Measurements from ENCODE around the gene FHOD3. TPM values are rescaled to one million over a fixed set of nuclear protein-coding genes. Genes with fewer than 3 reads are reported as not detected.

FHOD3 gene
- total RNA-seq, 1 experiment from 2014 or later: 5.0 TPM

GRCh38 chr18:36673452-36673851, 375.9 kb downstream of the FHOD3 start:
- H3K4me3 Mint-ChIP-seq (ENCODE audit: unreplicated experiment): peak overlapping the region; percentile 69
- ChIA-PET CTCF (interaction anchor here (3.1 kb wide), 1 partner anchor 14 kb away, joined by 26 read pairs; no protein-coding TSS in a partner anchor), POLR2A (interaction anchor here (2.2 kb wide), 1 partner anchor 14 kb away, joined by 8 read pairs; no protein-coding TSS in a partner anchor)
- H3K9me3 Mint-ChIP-seq (ENCODE audit: unreplicated experiment): no peaks in the 10 kb centered on the region
- no peaks in the 10 kb centered on the region for H3K27me3 Mint-ChIP-seq (ENCODE audit: insufficient read depth, unreplicated experiment)
- no peak for DNase-seq (ENCODE audit: unreplicated experiment)
- H3K36me3 Mint-ChIP-seq (ENCODE audit: insufficient read depth, unreplicated experiment): no peaks in the 10 kb centered on the region
- peak overlapping the region; percentile 85 for H3K27ac Mint-ChIP-seq (ENCODE audit: low read depth, unreplicated experiment)
- no TSS peak for BruUV-seq (replicated peaks)
- H3K4me1 Mint-ChIP-seq (ENCODE audit: insufficient read depth, unreplicated experiment): peaks cover 28% of the 10 kb centered on the region
- intact Hi-C loops (cut with micrococcal nuclease): no loop called here
- TF ChIP-seq CTCF (IDR thresholded peaks at IDR 0.05; ENCODE audit: unreplicated experiment): no peak

GRCh38 chr18:36675076-36675475, 377.6 kb downstream of the FHOD3 start:
- H3K9me3 Mint-ChIP-seq (ENCODE audit: unreplicated experiment): no peaks in the 10 kb centered on the region
- H3K36me3 Mint-ChIP-seq (ENCODE audit: insufficient read depth, unreplicated experiment): no peaks in the 10 kb centered on the region
- ChIA-PET CTCF (interaction anchor here (0.6 to 3.1 kb wide), 4 partner anchors 13 to 104 kb away, joined by 3 to 26 read pairs (median 4); no protein-coding TSS in a partner anchor), POLR2A (no interaction called here)
- no peak for TF ChIP-seq CTCF (IDR thresholded peaks at IDR 0.05; ENCODE audit: unreplicated experiment)
- BruUV-seq (replicated peaks): no TSS peak
- H3K4me3 Mint-ChIP-seq (ENCODE audit: unreplicated experiment): no peak overlapping the region
- intact Hi-C loops (cut with micrococcal nuclease): no loop called here
- H3K4me1 Mint-ChIP-seq (ENCODE audit: insufficient read depth, unreplicated experiment): peaks cover 28% of the 10 kb centered on the region
- no peak overlapping the region for H3K27ac Mint-ChIP-seq (ENCODE audit: low read depth, unreplicated experiment)
- no peak for DNase-seq (ENCODE audit: unreplicated experiment)
- no peaks in the 10 kb centered on the region for H3K27me3 Mint-ChIP-seq (ENCODE audit: insufficient read depth, unreplicated experiment)

- no peaks in the 10 kb centered on the region for H3K36me3 Mint-ChIP-seq (ENCODE audit: insufficient read depth, unreplicated experiment)
- intact Hi-C loops (cut with micrococcal nuclease): no loop called here
- no peaks in the 10 kb centered on the region for H3K27me3 Mint-ChIP-seq (ENCODE audit: insufficient read depth, unreplicated experiment)
- H3K9me3 Mint-ChIP-seq (ENCODE audit: unreplicated experiment): no peaks in the 10 kb centered on the region
- no peak overlapping the region for H3K4me3 Mint-ChIP-seq (ENCODE audit: unreplicated experiment)
- peaks cover 28% of the 10 kb centered on the region for H3K4me1 Mint-ChIP-seq (ENCODE audit: insufficient read depth, unreplicated experiment)
- CTCF ChIA-PET: interaction anchor here (0.6 to 3.1 kb wide), 3 partner anchors 12 to 363 kb away, joined by 3 to 26 read pairs (median 4); no protein-coding TSS in a partner anchor
- BruUV-seq (replicated peaks): no TSS peak
- TF ChIP-seq CTCF (IDR thresholded peaks at IDR 0.05; ENCODE audit: unreplicated experiment): no peak
- no peak overlapping the region for H3K27ac Mint-ChIP-seq (ENCODE audit: low read depth, unreplicated experiment)
- DNase-seq (ENCODE audit: unreplicated experiment): no peak
- POLR2A ChIA-PET: no interaction called here
These were observed 378.0 kb downstream of the FHOD3 start for GRCh38 chr18:36675542-36675941.

GRCh38 chr18:36676629-36677028, 379.1 kb downstream of the FHOD3 start:
- no peak overlapping the region for H3K27ac Mint-ChIP-seq (ENCODE audit: low read depth, unreplicated experiment)
- H3K4me3 Mint-ChIP-seq (ENCODE audit: unreplicated experiment): no peak overlapping the region

More at GRCh38 chr18:36676629-36677028, 379.1 kb downstream of the FHOD3 start:
- no TSS peak for BruUV-seq (replicated peaks)
- no peaks in the 10 kb centered on the region for H3K9me3 Mint-ChIP-seq (ENCODE audit: unreplicated experiment)
- intact Hi-C loops (cut with micrococcal nuclease): no loop called here
- ChIA-PET CTCF (interaction anchor here (3.1 to 4.1 kb wide), 2 partner anchors 11 to 12 kb away, joined by 26 to 36 read pairs; no protein-coding TSS in a partner anchor), POLR2A (no interaction called here)
- no peaks in the 10 kb centered on the region for H3K36me3 Mint-ChIP-seq (ENCODE audit: insufficient read depth, unreplicated experiment)
- peaks cover 18% of the 10 kb centered on the region for H3K4me1 Mint-ChIP-seq (ENCODE audit: insufficient read depth, unreplicated experiment)
- no peaks in the 10 kb centered on the region for H3K27me3 Mint-ChIP-seq (ENCODE audit: insufficient read depth, unreplicated experiment)
- no peak for TF ChIP-seq CTCF (IDR thresholded peaks at IDR 0.05; ENCODE audit: unreplicated experiment)
- no peak for DNase-seq (ENCODE audit: unreplicated experiment)
